PC-9 (cell line): ENCODE data around the gene ZNF608. TPM values are rescaled to one million over a fixed set of nuclear protein-coding genes. Genes with fewer than 3 reads are reported as not detected.

Source experiments
- BruUV-seq: library from RNA; stranded (reverse); fragments of 400-500 nt; replicated peaks from 2 replicates; lab custom pipeline; 2021; lab: Mats Ljungman, UMichigan
- CTCF ChIA-PET: fragments of 300-600 bp; sonication (Branson Sonifier 250); formaldehyde crosslinking; loops from one replicate; lab custom pipeline; 2022; ENCODE audit warnings: antibody characterized with exemption; lab: Charles Lee
- POLR2A ChIA-PET: fragments of 300-600 bp; sonication (Branson Sonifier 250); formaldehyde crosslinking; loops from one replicate; lab custom pipeline; 2022; ENCODE audit warnings: antibody characterized with exemption; ENCODE audit not compliant: unreplicated experiment; lab: Charles Lee
- DNase-seq, 2 experiments: peaks; one replicate each; pipeline versions ENCODE4 v3.0.0 to v3.0.0-alpha.2; 2015 to 2022; ENCODE audit warnings: mixed read lengths in 1 of 2
- H2AFZ ChIP-seq: fragments of 200-600 bp; sonication (generic); 2 replicates; pipeline ENCODE4 v1.8.1; 2017; ENCODE audit warnings: antibody characterized with exemption
- H3F3A ChIP-seq: fragments of 200-600 bp; sonication (generic); 2 replicates; pipeline ENCODE4 v1.8.1; 2017; ENCODE audit warnings: antibody characterized with exemption, mild to moderate bottlenecking, low read depth; ENCODE audit not compliant: insufficient read depth
- H3K27ac ChIP-seq: fragments of 200-600 bp; sonication (generic); 2 replicates; pipeline ENCODE4 v1.6.1; 2016; ENCODE audit warnings: mixed run types
- H3K27me3 ChIP-seq: fragments of 200-600 bp; sonication (generic); 2 replicates; pipeline ENCODE4 v1.6.1; 2016; ENCODE audit warnings: low read depth, mixed run types; ENCODE audit not compliant: insufficient read depth
- H3K36me3 ChIP-seq: fragments of 200-600 bp; sonication (generic); 2 replicates; pipeline ENCODE4 v1.6.1; 2016; ENCODE audit warnings: low read depth, mixed run types
- H3K4me1 ChIP-seq: fragments of 200-600 bp; sonication (generic); replicated peaks from 2 replicates; pipeline ENCODE4 v1.6.1; 2016; ENCODE audit warnings: mixed run types; ENCODE audit not compliant: insufficient read depth
- H3K4me2 ChIP-seq: fragments of 200-600 bp; sonication (generic); 2 replicates; pipeline ENCODE4 v1.6.1; 2017; ENCODE audit warnings: mixed run types
- H3K4me3 ChIP-seq: fragments of 200-600 bp; sonication (generic); 2 replicates; pipeline ENCODE4 v1.6.1; 2016; ENCODE audit warnings: mixed run types
- H3K79me2 ChIP-seq: fragments of 200-600 bp; sonication (generic); 2 replicates; pipeline ENCODE4 v1.6.1; 2017; ENCODE audit warnings: low read depth, mixed run types
- H3K9me2 ChIP-seq: fragments of 200-600 bp; sonication (generic); 2 replicates; pipeline ENCODE4 v1.8.1; 2017; ENCODE audit warnings: mild to moderate bottlenecking; ENCODE audit not compliant: insufficient read depth
- H3K9me3 ChIP-seq: fragments of 200-600 bp; sonication (generic); 2 replicates; pipeline ENCODE4 v1.8.1; 2016; ENCODE audit warnings: low read depth; ENCODE audit not compliant: insufficient read depth
- H4K20me1 ChIP-seq: fragments of 200-600 bp; sonication (generic); 2 replicates; pipeline ENCODE4 v1.8.1; 2017; ENCODE audit not compliant: insufficient read depth
- CTCF ChIP-seq: fragments of 200-600 bp; sonication (generic); conservative IDR thresholded peaks from 2 replicates; pipeline ENCODE4 v1.6.1; 2017; ENCODE audit warnings: mixed run types, antibody characterized with exemption, mild to moderate bottlenecking, moderate library complexity
- EZH2 ChIP-seq: fragments of 200-600 bp; sonication (generic); IDR thresholded peaks from 2 replicates; pipeline ENCODE4 v1.8.0; 2017; ENCODE audit warnings: antibody characterized with exemption, low read depth
- intact Hi-C: fragments of 100-400 bp; cut with micrococcal nuclease; formaldehyde crosslinking; loops from one replicate; pipeline ENCODE4 v1.10.0; 2022; ENCODE audit not compliant: unreplicated experiment
- total RNA-seq: library from RNA; stranded (reverse); gene quantifications from 2 replicates; pipeline ENCODE4 v1.2.3, GENCODE V29; 2021

ZNF608 gene
- total RNA-seq, 1 experiment from 2014 or later, result 5.5 TPM

GRCh38 chr5:124733329-124733650 is 13.1 kb downstream of the ZNF608 start:
- ChIA-PET POLR2A (no interaction called here), CTCF (no interaction called here)
- Histone ChIP-seq H2AFZ (no peak overlapping the region), H3K9me3 (no peaks in the 10 kb centered on the region), H3F3A (no peaks in the 10 kb centered on the region), H3K4me3 (no peak overlapping the region), H3K9me2 (no peaks in the 10 kb centered on the region), H3K27me3 (no peaks in the 10 kb centered on the region), H3K36me3 (no peaks in the 10 kb centered on the region), H3K27ac (no peak overlapping the region), H3K79me2 (no peaks in the 10 kb centered on the region), H3K4me2 (no peak overlapping the region), H4K20me1 (no peaks in the 10 kb centered on the region), H3K4me1 (no peaks in the 10 kb centered on the region)
- TF ChIP-seq EZH2, result no peak
- TF ChIP-seq CTCF, result no peak
- BruUV-seq, result no TSS peak
- intact Hi-C loops, result no loop called here
- no peak for DNase-seq

GRCh38 chr5:124732428-124733328 is 13.8 kb downstream of the ZNF608 start:
- Histone ChIP-seq H3K27me3 (no peaks in the 10 kb centered on the region), H3K4me1 (no peaks in the 10 kb centered on the region), H3K9me3 (no peaks in the 10 kb centered on the region), H3K9me2 (no peaks in the 10 kb centered on the region), H3F3A (no peaks in the 10 kb centered on the region), H3K4me2 (no peak overlapping the region), H3K79me2 (no peaks in the 10 kb centered on the region), H3K36me3 (no peaks in the 10 kb centered on the region), H3K27ac (no peak overlapping the region), H3K4me3 (no peak overlapping the region), H4K20me1 (no peaks in the 10 kb centered on the region), H2AFZ (no peak overlapping the region)
- POLR2A ChIA-PET, result no interaction called here
- CTCF ChIA-PET, result no interaction called here
- TF ChIP-seq EZH2, result no peak
- TF ChIP-seq CTCF, result no peak
- DNase-seq, result no peak
- BruUV-seq, result no TSS peak
- intact Hi-C loops, result no loop called here

DNA sequence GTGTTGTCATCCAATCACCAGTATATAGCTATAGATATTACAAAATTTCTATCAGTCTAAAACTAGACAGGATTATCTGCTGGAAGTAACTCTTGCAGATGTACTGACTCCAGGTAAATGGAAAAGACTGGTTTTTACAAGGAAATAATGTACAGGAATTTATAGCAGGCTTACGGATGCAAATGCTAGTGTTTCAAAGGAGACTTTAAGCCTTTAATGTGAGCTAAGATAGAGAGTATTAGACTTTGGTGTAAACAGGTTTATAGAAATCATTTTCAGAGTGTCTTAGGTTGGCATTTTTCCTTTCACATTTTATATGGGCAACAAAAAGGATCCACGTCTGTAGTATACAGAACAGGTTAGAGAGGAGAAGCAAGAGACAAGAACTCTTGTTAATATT is 16.1 kb downstream of the ZNF608 start:
- Histone ChIP-seq H3K36me3 (no peaks in the 10 kb centered on the region), H3K9me2 (no peaks in the 10 kb centered on the region), H4K20me1 (no peaks in the 10 kb centered on the region), H3K4me2 (no peak overlapping the region), H3F3A (no peaks in the 10 kb centered on the region), H3K27ac (no peak overlapping the region), H3K27me3 (no peaks in the 10 kb centered on the region), H3K4me3 (no peak overlapping the region), H2AFZ (no peak overlapping the region), H3K9me3 (no peaks in the 10 kb centered on the region), H3K79me2 (no peaks in the 10 kb centered on the region), H3K4me1 (no peaks in the 10 kb centered on the region)
- TF ChIP-seq EZH2 (no peak), CTCF (no peak)
- ChIA-PET CTCF (no interaction called here), POLR2A (no interaction called here)
- intact Hi-C loops, result no loop called here
- DNase-seq, result no peak
- BruUV-seq, result no TSS peak
